Measurements from ENCODE around the gene DVL3.
"Not testable (repeated sequence)": the region's sequence is repeated elsewhere in the genome, so short reads cannot be mapped to it uniquely, and the experiment has no call there.

The DVL3 gene

GRCh38 chr3:184155644-184156521 is 706 bp downstream of the DVL3 start:
- peak; percentile 57 for DNase-seq (ENCODE audit: low spot score)

DNA sequence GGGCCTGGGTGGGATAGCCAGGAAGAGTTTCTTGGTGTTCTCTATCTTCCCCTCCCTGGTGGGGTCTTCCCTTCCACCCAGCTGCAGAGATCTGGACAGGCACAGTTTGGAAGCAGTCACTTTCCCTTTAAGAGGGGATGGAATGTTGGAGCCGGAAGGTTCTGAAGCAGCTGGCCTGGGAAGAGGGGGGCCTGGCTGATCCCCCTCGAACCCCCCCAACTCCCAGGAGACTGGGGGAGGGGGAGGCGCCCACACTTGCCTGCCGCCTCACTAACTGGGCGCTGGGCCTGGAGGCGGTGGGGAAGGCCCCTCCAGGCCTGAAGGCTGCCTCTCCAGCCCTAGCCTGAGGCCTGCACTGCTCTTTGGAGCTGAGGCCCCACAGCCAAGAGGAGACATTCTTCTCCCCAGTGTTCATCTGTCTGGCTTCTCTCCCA is 1.4 kb downstream of the DVL3 start:
- DNase-seq (ENCODE audit: low spot score) = peak; percentile 84

- peak; percentile 24 for DNase-seq (ENCODE audit: low spot score)
Observed at GRCh38 chr3:184157206-184157605, 2.0 kb downstream of the DVL3 start.

DNA sequence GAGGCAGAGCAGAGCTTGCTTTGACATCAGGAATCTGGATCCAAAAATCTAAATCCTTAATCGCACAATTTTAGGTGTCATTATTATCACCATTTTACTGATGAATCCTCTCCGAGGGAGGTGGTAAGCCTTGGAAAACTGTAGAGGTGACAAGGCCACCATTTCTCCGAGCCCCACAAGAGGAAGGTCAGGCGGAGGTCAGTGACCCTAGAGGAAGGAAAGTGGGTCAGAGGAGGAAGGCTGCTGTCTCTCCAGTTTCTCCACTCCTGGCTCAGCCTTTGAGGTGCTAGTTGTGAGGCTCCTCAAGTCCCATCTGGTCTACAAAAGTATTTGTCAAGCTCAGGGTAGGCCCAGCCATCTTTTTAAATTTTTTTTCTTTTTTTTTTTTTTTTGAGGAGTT is 3.2 kb downstream of the DVL3 start:
- no peak for DNase-seq (ENCODE audit: low spot score)

GRCh38 chr3:184160456-184160855 is 5.3 kb downstream of the DVL3 start:
- no peak for DNase-seq (ENCODE audit: low spot score)

GRCh38 chr3:184162571-184163070 is 7.4 kb downstream of the DVL3 start:
- DNase-seq (ENCODE audit: low spot score) = not testable (repeated sequence)

DNA sequence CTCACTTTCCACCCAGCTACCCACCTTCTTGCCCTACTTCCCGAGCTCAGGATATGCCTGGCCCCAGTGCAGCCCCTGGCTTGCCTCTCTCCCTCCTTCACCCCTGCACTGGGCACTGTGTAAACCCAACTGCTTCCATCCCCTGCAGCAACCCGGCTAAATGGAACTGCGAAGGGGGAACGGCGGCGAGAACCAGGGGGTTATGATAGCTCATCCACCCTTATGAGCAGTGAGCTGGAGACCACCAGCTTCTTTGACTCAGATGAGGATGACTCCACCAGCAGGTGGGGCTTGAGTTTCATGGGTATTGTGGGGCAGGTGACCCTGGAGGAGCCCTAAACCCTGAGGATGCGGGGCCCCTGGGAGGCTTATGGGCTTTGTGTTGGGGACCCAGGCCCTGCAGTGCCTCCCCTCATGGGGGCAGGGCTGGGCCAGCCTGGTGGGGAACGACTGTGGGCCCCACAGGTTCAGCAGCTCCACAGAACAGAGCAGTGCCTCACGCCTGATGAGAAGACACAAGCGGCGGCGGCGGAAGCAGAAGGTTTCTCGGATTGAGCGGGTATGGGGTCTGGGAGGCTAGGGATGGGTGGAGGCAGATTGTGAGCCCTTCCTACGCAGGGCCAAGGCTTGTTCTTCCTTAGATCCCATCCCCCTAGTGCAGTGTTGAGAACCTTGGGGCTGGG is 9.6 kb downstream of the DVL3 start:
- DNase-seq (ENCODE audit: low spot score) = no peak

DNA sequence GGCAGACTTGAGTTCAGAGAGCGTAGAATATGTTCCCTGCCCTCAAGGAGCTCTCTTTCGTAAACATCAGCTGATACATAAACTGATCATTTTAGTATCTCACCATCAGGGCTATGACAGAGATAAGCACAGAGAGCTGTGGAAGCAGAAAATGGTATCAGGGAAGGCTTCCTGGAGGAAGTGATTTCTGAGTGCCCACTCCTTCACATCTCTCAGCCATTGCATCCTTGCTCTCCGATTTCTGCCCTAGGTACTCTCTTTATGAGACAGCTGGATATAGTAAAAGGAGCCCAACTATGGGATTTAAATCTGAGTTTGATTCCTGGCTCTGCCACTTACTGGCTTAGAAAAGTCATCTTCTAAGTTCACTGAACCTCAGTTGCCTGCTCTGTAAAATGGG is 10.4 kb downstream of the DVL3 start:
- no peak for DNase-seq (ENCODE audit: low spot score)

DNA sequence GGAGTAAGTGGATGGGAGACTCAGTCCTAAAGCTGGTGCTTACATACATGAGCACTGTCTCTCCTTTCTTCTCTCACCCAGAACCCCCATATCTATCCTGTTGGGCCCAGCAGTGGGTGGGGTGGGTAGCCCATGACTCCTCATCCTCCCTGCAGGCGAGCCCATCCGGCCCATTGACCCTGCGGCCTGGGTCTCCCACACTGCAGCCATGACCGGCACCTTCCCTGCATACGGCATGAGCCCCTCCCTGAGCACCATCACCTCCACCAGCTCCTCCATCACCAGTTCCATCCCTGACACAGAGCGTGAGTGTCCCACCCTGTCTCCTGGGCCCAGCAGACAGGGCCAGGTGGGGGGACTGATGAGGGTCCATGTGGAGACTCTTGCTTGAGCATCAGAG is 11.5 kb downstream of the DVL3 start:
- DNase-seq (ENCODE audit: low spot score) = no peak

- no peak for DNase-seq (ENCODE audit: low spot score)
Observed at GRCh38 chr3:184167786-184168185, 12.6 kb downstream of the DVL3 start.

DNA sequence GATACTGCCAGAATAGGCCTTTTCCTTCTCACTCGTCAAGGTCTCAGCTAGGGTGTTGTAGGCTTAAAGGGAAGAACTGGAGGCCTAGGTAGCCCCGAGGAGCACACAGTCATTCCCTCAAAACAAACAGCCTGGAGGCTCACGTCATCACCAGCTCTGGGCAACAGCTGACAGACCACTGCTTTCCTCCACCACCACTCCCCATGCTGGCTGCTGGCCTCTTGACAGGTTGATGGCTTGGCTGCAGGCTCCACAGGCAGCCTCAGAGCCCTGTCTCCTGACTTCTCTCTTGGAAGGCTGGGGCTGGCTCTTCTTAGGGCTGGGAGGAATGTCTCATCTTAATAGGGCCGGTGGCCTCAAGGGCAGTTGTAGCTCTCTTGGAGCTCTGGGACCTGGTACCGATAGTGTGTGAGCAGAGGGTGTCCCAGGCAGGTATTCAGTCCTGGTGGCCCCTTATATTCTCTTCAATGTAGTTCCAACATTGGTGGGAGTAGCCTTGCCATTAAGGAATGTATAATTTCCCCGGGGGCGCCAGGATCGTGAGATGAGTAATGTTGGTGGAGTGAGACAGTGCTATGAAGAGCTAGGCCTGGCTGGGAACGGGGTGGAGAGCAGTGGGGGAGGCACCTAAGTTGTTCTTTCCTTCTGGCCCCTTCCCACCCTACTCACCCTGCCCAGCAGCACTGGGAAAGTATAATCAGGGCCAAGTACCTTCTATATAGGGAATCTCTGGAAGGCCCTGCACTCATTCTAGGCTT is 13.4 kb downstream of the DVL3 start:
- peak; percentile 68 for DNase-seq (ENCODE audit: low spot score)

- no peak for DNase-seq (ENCODE audit: low spot score)
Observed at GRCh38 chr3:184169896-184170875, 15.0 kb downstream of the DVL3 start.

GRCh38 chr3:184171562-184171961 is 16.4 kb downstream of the DVL3 start:
- peak; percentile 58 for DNase-seq (ENCODE audit: low spot score)

DNA sequence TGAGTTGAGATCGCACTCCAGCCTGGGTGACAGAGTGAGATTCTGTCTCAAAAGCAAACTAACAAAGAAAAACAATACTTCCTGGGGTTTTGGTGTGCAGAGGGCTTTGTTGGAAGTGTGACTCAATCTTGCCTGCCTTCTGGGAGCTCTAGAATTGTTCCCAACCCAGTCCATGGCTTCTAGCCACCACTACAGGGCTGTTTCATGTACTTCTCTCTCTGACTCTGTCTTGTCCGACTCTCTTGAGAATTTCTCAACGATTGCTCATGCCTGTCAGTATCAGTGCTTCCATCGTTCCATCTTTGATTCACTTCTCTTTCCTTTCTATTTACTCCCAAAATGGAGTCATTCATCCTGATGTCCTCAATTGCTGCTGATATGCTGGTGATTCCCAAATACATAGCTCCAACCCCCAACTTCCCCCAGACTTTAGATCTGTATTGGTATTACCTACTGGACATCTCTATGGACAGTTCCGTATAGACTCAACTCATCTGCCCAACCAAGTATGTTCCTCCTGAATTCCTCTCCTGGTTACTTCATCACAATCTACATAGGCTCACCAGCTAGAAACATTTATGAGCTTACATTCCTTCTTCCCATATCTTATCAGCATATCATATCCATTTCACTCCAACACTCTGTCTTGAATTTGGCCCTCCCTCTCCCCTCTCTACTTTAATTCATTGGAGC is 17.6 kb downstream of the DVL3 start:
- DNase-seq (ENCODE audit: low spot score) = peak; percentile 80

DNA sequence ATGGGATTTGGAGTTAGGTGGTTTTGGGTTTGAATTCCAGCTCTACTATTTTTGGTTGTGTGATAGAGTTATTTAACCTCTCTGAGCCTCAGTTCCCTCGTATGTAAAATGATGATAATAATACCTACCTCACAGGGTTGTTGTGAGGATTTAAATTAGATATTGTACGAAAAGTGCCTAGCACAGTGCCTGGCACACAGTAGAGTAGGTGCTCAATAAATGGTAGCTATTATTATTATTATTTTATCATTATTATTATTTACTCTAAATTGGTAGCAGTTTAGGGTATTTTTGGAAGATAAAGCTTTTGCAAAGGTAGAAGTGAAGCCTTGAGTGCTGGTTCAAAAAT is 18.2 kb downstream of the DVL3 start:
- no peak for DNase-seq (ENCODE audit: low spot score)

DNA sequence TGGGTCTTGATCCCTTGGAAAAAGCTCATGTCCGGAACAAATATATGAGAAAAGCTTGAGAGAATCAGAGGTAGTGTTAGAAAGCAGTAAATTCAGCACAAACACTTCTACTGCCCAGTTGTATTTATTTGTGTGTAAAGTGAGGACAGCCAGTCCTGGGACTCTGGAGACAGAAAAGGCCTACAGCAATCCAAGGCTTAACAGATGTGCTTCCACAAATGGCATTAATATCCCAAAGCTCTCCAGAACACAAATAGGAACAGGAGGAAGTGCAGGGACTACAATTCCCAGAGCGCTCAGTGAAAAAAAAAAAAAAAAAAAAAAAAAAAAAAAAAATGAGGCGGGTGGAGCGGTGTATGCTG is 19.1 kb downstream of the DVL3 start:
- no peak for DNase-seq (ENCODE audit: low spot score)

GRCh38 chr3:184174646-184175492 is 19.7 kb downstream of the DVL3 start, which contains the start of gene AP2M1:
Gene AP2M1, plus strand, starts transcription at chr3:184174855. Its CDS starts 2,139 bp downstream, at chr3:184176994.
- peak; percentile 94 for DNase-seq (ENCODE audit: low spot score)

DNA sequence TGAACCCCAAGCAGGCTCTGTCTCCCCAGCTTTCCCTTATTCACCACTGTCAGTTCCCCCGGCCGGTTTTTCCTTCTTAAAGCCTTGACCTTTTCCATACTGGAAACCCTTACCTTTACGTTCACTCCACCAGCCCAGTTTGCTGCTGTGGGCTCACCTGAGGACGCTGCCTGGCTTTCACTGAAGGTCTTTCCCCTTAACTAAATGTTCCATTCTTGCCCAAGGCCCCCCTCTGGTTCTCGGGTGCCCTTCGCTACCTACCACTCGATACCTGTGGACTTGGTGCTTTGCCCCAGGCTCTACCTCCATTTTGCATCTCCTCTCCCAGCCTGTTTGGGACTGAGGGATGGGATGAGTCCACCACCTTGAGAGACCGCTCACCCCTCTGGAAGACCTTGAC is 20.3 kb downstream of the DVL3 start:
- no peak for DNase-seq (ENCODE audit: low spot score)

- no peak for DNase-seq (ENCODE audit: low spot score)
Observed at GRCh38 chr3:184175981-184176376, 20.8 kb downstream of the DVL3 start.
